GM21723 (cell line): ENCODE data around the gene TEX51.

Experiments
- ATAC-seq: cut with Tn5 transposase; IDR thresholded peaks from one replicate; pipeline ENCODE4 v1.9.1; 2021; ENCODE audit warnings: mild to moderate bottlenecking, moderate library complexity; ENCODE audit not compliant: unreplicated experiment

TEX51 gene

GRCh38 chr2:126890551-126891450, 7.9 kb upstream of the TEX51 start:
- ATAC-seq = no peak

- ATAC-seq = no peak
Observed at GRCh38 chr2:126891681-126892500, 6.8 kb upstream of the TEX51 start.

GRCh38 chr2:126893153-126893552, 5.5 kb upstream of the TEX51 start:
- ATAC-seq = no peak

- no peak for ATAC-seq
Observed at GRCh38 chr2:126893606-126894005, 5.1 kb upstream of the TEX51 start.

GRCh38 chr2:126894082-126894481, 4.6 kb upstream of the TEX51 start:
- no peak for ATAC-seq

GRCh38 chr2:126894585-126895182, 4.0 kb upstream of the TEX51 start:
- ATAC-seq = no peak

GRCh38 chr2:126895336-126895735, 3.4 kb upstream of the TEX51 start:
- ATAC-seq = no peak

GRCh38 chr2:126896471-126896870, 2.2 kb upstream of the TEX51 start:
- no peak for ATAC-seq

GRCh38 chr2:126899616-126900185, 1.0 kb downstream of the TEX51 start:
- ATAC-seq = no peak

- ATAC-seq = no peak
Observed at GRCh38 chr2:126900646-126901319, 2.1 kb downstream of the TEX51 start.

GRCh38 chr2:126901459-126901858, 2.8 kb downstream of the TEX51 start:
- ATAC-seq = no peak

GRCh38 chr2:126902152-126902835, 3.6 kb downstream of the TEX51 start:
- no peak for ATAC-seq

- no peak for ATAC-seq
Observed at GRCh38 chr2:126902859-126903258, 4.2 kb downstream of the TEX51 start.

- no peak for ATAC-seq
Observed at GRCh38 chr2:126905991-126906390, 7.3 kb downstream of the TEX51 start.

GRCh38 chr2:126906781-126907180, 8.1 kb downstream of the TEX51 start:
- no peak for ATAC-seq

GRCh38 chr2:126907671-126908070, 9.0 kb downstream of the TEX51 start:
- ATAC-seq = no peak

GRCh38 chr2:126908721-126909177, 10.1 kb downstream of the TEX51 start:
- ATAC-seq = no peak

GRCh38 chr2:126909366-126909765, 10.7 kb downstream of the TEX51 start:
- no peak for ATAC-seq

GRCh38 chr2:126909781-126910180, 11.1 kb downstream of the TEX51 start:
- no peak for ATAC-seq

- ATAC-seq = no peak
Observed at GRCh38 chr2:126910637-126911036, 11.9 kb downstream of the TEX51 start.
